Measurements from ENCODE around the gene MKNK2.

Gene MKNK2

GRCh38 chr19:2010135-2010668, 40.8 kb downstream of the MKNK2 start:
- no peak for DNase-seq (ENCODE audit: low read depth)
- H3K4me3 ChIP-seq (ENCODE audit: low read depth, low read length): no peak overlapping the region

GRCh38 chr19:2003874-2004273, 47.2 kb downstream of the MKNK2 start:
- DNase-seq (ENCODE audit: low read depth): no peak
- no peak overlapping the region for H3K4me3 ChIP-seq (ENCODE audit: low read depth, low read length)

More at GRCh38 chr19:2010135-2010668, 40.8 kb downstream of the MKNK2 start:
- no peak for TF ChIP-seq CTCF (IDR thresholded peaks at IDR 0.05; ENCODE audit: control insufficient read depth, extremely low read depth, insufficient read depth)

GRCh38 chr19:1999856-2000515, 51.1 kb downstream of the MKNK2 start:
- no peak overlapping the region for H3K4me3 ChIP-seq (ENCODE audit: low read depth, low read length)
- TF ChIP-seq CTCF (IDR thresholded peaks at IDR 0.05; ENCODE audit: control insufficient read depth, extremely low read depth, insufficient read depth): no peak
- DNase-seq (ENCODE audit: low read depth): no peak

More at GRCh38 chr19:2003874-2004273, 47.2 kb downstream of the MKNK2 start:
- no peak for TF ChIP-seq CTCF (IDR thresholded peaks at IDR 0.05; ENCODE audit: control insufficient read depth, extremely low read depth, insufficient read depth)

- no peak for TF ChIP-seq CTCF (IDR thresholded peaks at IDR 0.05; ENCODE audit: control insufficient read depth, extremely low read depth, insufficient read depth)
- no peak for DNase-seq (ENCODE audit: low read depth)
These were observed 52.0 kb downstream of the MKNK2 start for GRCh38 chr19:1998712-1999708.

GRCh38 chr19:1997353-1998233, 53.5 kb downstream of the MKNK2 start:
- H3K4me3 ChIP-seq (ENCODE audit: low read depth, low read length): no peak overlapping the region
- TF ChIP-seq CTCF (IDR thresholded peaks at IDR 0.05; ENCODE audit: control insufficient read depth, extremely low read depth, insufficient read depth): no peak
- no peak for DNase-seq (ENCODE audit: low read depth)

More at GRCh38 chr19:1998712-1999708, 52.0 kb downstream of the MKNK2 start:
- no peak overlapping the region for H3K4me3 ChIP-seq (ENCODE audit: low read depth, low read length)

GRCh38 chr19:1992759-1993260, 58.2 kb downstream of the MKNK2 start:
- no peak for DNase-seq (ENCODE audit: low read depth)
- no peak for TF ChIP-seq CTCF (IDR thresholded peaks at IDR 0.05; ENCODE audit: control insufficient read depth, extremely low read depth, insufficient read depth)
- no peak overlapping the region for H3K4me3 ChIP-seq (ENCODE audit: low read depth, low read length)

All from LNCaP clone FGC (cell line).